RWPE1 (cell line): ENCODE data around the gene ADCY5.

Experiments used
- CTCF ChIA-PET: fragments of 350-600 bp; sonication (Branson Sonifier 250); formaldehyde crosslinking; extraction: SDS; loops from one replicate; lab custom pipeline; 2021; lab: Yijun Ruan, JAX
- POLR2A ChIA-PET: fragments of 400-600 bp; formaldehyde crosslinking; extraction: SDS; loops from one replicate; lab custom pipeline; 2020; ENCODE audit warnings: antibody characterized with exemption; ENCODE audit not compliant: low non-redundant PET; lab: Yijun Ruan, JAX
- DNase-seq: peaks from one replicate; pipeline ENCODE4 v3.0.0; 2012; ENCODE audit warnings: low spot score
- H3K27ac ChIP-seq: fragments of 450-650 bp; 2 replicates; pipeline ENCODE4 v1.5.1; 2017
- CTCF ChIP-seq: fragments of 450-650 bp; conservative IDR thresholded peaks from 2 replicates; pipeline ENCODE4 v1.5.1; 2017; ENCODE audit warnings: low read depth, mild to moderate bottlenecking

ADCY5 gene

DNA sequence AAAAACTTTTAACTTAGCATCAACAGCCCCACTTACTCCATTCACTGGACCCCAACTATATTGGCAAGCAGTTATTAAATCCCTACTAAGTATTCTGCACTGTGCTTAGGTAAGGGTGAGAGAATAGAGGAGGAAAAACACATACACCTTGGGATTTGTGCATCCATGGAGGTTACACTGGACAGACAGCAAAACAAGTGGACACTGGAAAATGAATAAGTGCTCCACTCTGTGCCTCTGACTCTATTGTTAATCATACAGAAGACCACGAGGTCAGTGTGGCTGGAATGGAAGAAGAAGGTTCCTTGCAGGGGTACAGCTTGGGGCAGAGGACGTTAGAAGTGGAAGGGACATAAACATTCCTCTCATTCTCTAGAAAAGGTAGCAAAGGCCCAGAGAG lies 3.2 kb downstream of the ADCY5 start:
- ChIA-PET CTCF (interaction anchor here (0.6 to 1.1 kb wide), 2 partner anchors 63 to 117 kb away, joined by 3 read pairs; no protein-coding TSS in a partner anchor), POLR2A (no interaction called here)
- no peak for DNase-seq
- TF ChIP-seq CTCF = no peak
- H3K27ac ChIP-seq = no peak overlapping the region

DNA sequence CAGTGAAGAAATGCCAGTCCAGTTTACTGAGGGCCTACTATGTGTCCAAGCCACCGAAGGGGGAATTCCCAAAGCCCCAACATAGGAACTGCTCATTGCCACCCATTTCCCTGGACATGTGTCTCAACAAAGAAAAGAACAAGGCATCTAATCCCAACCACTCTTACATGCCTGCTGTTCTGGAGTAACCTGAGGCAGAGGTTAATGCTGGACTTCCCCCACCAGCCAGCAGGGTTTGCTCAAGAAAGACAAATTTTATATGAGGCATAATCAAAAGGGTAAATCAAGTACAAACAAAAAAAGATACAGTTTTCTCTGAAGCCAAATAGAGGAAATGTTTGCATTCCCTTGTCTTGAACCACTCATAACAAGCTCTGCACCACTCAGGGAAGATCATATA lies 4.1 kb downstream of the ADCY5 start:
- no peak for DNase-seq
- ChIA-PET CTCF (interaction anchor here (0.5 kb wide), 1 partner anchor 1008 kb away, joined by 4 read pairs; no protein-coding TSS in a partner anchor), POLR2A (no interaction called here)
- TF ChIP-seq CTCF = no peak
- no peak overlapping the region for H3K27ac ChIP-seq

DNA sequence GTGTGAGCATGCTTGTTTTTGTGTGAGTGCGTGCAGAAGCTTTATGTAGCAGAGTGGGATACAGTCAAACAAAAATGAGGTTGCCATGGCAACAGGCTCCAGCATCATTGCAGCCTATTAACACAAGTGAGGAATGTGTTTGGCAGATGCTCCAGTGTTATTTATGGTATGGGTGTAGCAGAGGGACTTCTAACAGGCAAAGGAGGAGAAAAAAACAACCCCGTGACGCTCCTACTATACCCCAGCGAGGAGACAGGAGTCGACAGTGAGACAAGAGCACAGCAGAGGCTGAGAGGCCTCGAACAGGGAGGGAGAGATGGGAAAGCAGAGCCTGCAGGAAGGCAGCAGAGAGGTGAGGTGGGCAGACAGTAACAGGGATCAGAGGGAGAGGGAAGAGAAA lies 4.9 kb downstream of the ADCY5 start:
- TF ChIP-seq CTCF = no peak
- CTCF ChIA-PET = no interaction called here
- DNase-seq = no peak

DNA sequence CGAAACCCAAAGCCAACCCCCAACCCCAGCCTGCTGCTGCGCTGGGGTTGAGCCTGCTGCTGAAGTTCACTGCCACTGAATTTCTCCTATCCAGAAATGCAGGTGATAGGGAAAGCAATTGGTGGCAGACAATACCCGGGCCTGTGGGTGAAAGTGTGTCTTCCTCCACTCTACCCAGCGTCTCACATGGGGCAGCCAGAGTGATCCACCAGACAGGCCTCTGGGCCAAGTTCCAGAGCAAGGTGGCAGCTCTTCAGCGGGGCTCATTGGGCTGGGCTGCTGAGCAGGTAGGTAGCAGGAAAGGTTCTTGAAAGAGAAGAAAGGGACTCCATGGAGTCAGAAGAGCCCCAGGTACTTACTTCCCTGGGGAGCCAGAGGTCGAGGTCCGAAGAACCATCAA lies 6.0 kb downstream of the ADCY5 start:
- H3K27ac ChIP-seq = no peak overlapping the region
- no peak for TF ChIP-seq CTCF
- ChIA-PET POLR2A (no interaction called here), CTCF (no interaction called here)
- DNase-seq = no peak

More for the DNA sequence above, 4.9 kb downstream of the ADCY5 start:
- POLR2A ChIA-PET = no interaction called here
- H3K27ac ChIP-seq = no peak overlapping the region

DNA sequence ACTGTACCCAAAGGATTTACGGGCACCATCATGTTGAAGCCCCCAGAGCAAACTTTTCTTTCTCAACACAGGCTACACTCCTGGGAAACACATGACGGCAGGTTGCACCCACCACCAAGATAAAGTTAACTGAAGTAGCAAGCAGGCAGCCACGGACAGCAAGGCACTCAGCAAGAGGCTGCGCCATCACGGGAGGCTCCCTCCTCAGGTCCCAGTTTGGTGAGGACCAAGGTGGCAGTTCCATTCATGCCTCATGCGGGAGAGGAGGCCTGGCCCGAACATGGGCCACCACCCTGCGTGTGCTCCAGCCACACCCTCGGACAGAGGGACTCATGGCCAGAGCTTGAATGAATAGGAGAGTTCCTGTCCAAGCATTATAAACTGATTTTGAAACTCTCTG lies 6.8 kb downstream of the ADCY5 start:
- no peak for TF ChIP-seq CTCF
- no peak overlapping the region for H3K27ac ChIP-seq
- POLR2A ChIA-PET = no interaction called here
- no peak for DNase-seq
- CTCF ChIA-PET = no interaction called here

DNA sequence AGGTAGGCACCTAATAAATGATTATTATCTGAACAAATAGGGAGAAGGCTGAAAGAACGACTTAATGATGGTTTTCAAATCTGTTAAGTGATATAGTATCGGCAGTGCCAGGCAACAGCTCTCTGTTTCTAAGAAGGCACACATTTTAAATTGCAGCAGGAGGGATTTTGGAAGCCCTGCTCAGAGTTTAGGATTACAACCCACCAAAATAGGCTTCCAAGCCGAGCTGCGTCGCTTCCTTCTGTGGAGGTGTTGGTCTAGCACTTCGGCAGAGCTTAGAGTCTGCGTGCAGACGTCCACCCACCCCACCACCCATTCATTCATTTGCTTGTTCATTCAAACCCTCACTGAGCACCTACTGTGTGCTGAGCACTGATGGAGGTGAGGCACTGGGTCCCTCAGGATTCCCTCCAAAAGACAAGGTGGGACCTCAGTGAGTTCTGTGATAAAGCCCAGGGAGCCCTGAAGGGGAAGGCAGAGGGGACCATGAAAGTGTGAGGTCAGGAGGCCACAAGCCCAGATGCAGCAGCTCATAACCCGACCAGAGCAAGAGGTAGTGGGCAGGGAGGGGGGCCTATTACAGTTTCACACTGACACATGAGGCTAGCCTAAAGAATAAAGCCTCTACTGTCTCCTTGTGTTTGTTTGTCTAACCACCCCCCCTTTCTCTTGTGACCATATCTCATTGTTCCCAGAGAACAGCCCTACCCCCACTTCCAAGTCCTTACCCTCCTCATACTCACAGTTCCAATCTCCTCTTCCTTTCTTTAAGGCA lies 8.9 kb downstream of the ADCY5 start:
- H3K27ac ChIP-seq = no peak overlapping the region
- ChIA-PET CTCF (no interaction called here), POLR2A (no interaction called here)
- no peak for DNase-seq
- no peak for TF ChIP-seq CTCF
